ENCODE measurements around the gene PDK2.

The PDK2 gene

GRCh38 chr17:50133769-50134099 lies 38.6 kb downstream of the PDK2 start:
- DNase-seq (ENCODE audit: extremely low read depth in 1 of 2, low read depth in 1 of 2): no peak

- DNase-seq (ENCODE audit: extremely low read depth in 1 of 2, low read depth in 1 of 2): no peak
Measured at GRCh38 chr17:50134206-50135110, 39.3 kb downstream of the PDK2 start.

- DNase-seq (ENCODE audit: extremely low read depth in 1 of 2, low read depth in 1 of 2): no peak
Measured at GRCh38 chr17:50135316-50136095, 40.4 kb downstream of the PDK2 start.

GRCh38 chr17:50136096-50136687 lies 41.0 kb downstream of the PDK2 start:
- no peak for DNase-seq (ENCODE audit: extremely low read depth in 1 of 2, low read depth in 1 of 2)

- DNase-seq (ENCODE audit: extremely low read depth in 1 of 2, low read depth in 1 of 2): no peak
Measured at GRCh38 chr17:50137042-50137441, 41.9 kb downstream of the PDK2 start.

- DNase-seq (ENCODE audit: extremely low read depth in 1 of 2, low read depth in 1 of 2): no peak
Measured at GRCh38 chr17:50139185-50139783, 44.1 kb downstream of the PDK2 start.

GRCh38 chr17:50139950-50140885 lies 45.1 kb downstream of the PDK2 start:
- peak in 1 of 2 donors; percentile 76 for DNase-seq (ENCODE audit: extremely low read depth in 1 of 2, low read depth in 1 of 2)

GRCh38 chr17:50141026-50141744 lies 46.0 kb downstream of the PDK2 start:
- DNase-seq (ENCODE audit: extremely low read depth in 1 of 2, low read depth in 1 of 2): no peak

GRCh38 chr17:50141745-50142110 lies 46.6 kb downstream of the PDK2 start:
- DNase-seq (ENCODE audit: extremely low read depth in 1 of 2, low read depth in 1 of 2): no peak

GRCh38 chr17:50143461-50144176 lies 48.5 kb downstream of the PDK2 start:
- DNase-seq (ENCODE audit: extremely low read depth in 1 of 2, low read depth in 1 of 2): no peak

- no peak for DNase-seq (ENCODE audit: extremely low read depth in 1 of 2, low read depth in 1 of 2)
Measured at GRCh38 chr17:50144355-50144754, 49.2 kb downstream of the PDK2 start.

- no peak for DNase-seq (ENCODE audit: extremely low read depth in 1 of 2, low read depth in 1 of 2)
Measured at GRCh38 chr17:50144845-50145531, 49.8 kb downstream of the PDK2 start.

- no peak for DNase-seq (ENCODE audit: extremely low read depth in 1 of 2, low read depth in 1 of 2)
Measured at GRCh38 chr17:50145532-50146229, 50.5 kb downstream of the PDK2 start.

- DNase-seq (ENCODE audit: extremely low read depth in 1 of 2, low read depth in 1 of 2): no peak
Measured at GRCh38 chr17:50146230-50146926, 51.2 kb downstream of the PDK2 start.

- no peak for DNase-seq (ENCODE audit: extremely low read depth in 1 of 2, low read depth in 1 of 2)
Measured at GRCh38 chr17:50146927-50147665, 51.9 kb downstream of the PDK2 start.

- DNase-seq (ENCODE audit: extremely low read depth in 1 of 2, low read depth in 1 of 2): no peak
Measured at GRCh38 chr17:50147841-50148225, 52.7 kb downstream of the PDK2 start.

Measured in stimulated activated CD8-positive, alpha-beta memory T cell treated with anti-CD3 and anti-CD28 coated beads, Interleukin-7, amount 100 ng/mL, for 48 hours (primary cell).